Right ventricle myocardium superior (tissue), 1 donor: ENCODE results near the gene ASIP. TPM values are rescaled to one million over a fixed set of nuclear protein-coding genes. Genes with fewer than 3 reads are reported as not detected.
A peak's percentile ranks its signal among the peaks of the same experiment; 100 is the strongest.
"Not testable (repeated sequence)": the region's sequence is repeated elsewhere in the genome, so short reads cannot be mapped to it uniquely, and the experiment has no call there.

Source experiments
- ATAC-seq: fragments of 200-7000 bp; cut with Tn5 transposase; one replicate; pipeline ENCODE4 v1.9.1; 2020; ENCODE audit warnings: mild to moderate bottlenecking; ENCODE audit not compliant: poor library complexity
- DNase-seq: peaks from one replicate; pipeline ENCODE4 v3.0.0-alpha.2; 2020
- intact Hi-C: fragments of 100-400 bp; cut with DNase I; formaldehyde crosslinking; loops from one replicate; pipeline ENCODE4 v1.11.2; 2022
- total RNA-seq: library from RNA; stranded (reverse); fragmentation: NEBNext Ultra II Directional; extraction: Animal tissue kit (Norgen Biotek cat#: 25700); gene quantifications from one replicate; pipeline ENCODE4 v1.2.1, GENCODE V29; 2021
- donor health status: DM: no; HTN: yes; CAD: no; lungs with severe emphysema.

ASIP gene
- total RNA-seq, 1 donor from 2014 or later, result 18.9 TPM

GRCh38 chr20:34237942-34238341, 3.3 kb upstream of the ASIP start:
- ATAC-seq (no peak), DNase-seq (no peak)
- intact Hi-C loops, result no loop called here

GRCh38 chr20:34240121-34240520, 1.1 kb upstream of the ASIP start:
- ATAC-seq, result no peak
- no peak for DNase-seq
- intact Hi-C loops, result no loop called here

GRCh38 chr20:34242015-34242414, 792 bp downstream of the ASIP start:
- intact Hi-C loops, DNase-seq, ATAC-seq: not testable (repeated sequence)

GRCh38 chr20:34242879-34243278, 1.7 kb downstream of the ASIP start:
- intact Hi-C loops, result no loop called here
- ATAC-seq (no peak), DNase-seq (no peak)

GRCh38 chr20:34243377-34243776, 2.2 kb downstream of the ASIP start:
- intact Hi-C loops, result no loop called here
- ATAC-seq (no peak), DNase-seq (no peak)

- no peak for DNase-seq
- intact Hi-C loops, result no loop called here
Observed at GRCh38 chr20:34246126-34246626, 5.0 kb downstream of the ASIP start.

GRCh38 chr20:34249291-34249690, 8.1 kb downstream of the ASIP start:
- ATAC-seq (no peak), DNase-seq (no peak)
- intact Hi-C loops, result no loop called here

More at GRCh38 chr20:34246126-34246626, 5.0 kb downstream of the ASIP start:
- no peak for ATAC-seq

GRCh38 chr20:34250005-34250404, 8.8 kb downstream of the ASIP start:
- ATAC-seq, result no peak
- intact Hi-C loops, result no loop called here
- no peak for DNase-seq

- ATAC-seq (no peak), DNase-seq (no peak)
- intact Hi-C loops, result no loop called here
Observed at GRCh38 chr20:34251619-34252018, 10.4 kb downstream of the ASIP start.

GRCh38 chr20:34252431-34253086, 11.3 kb downstream of the ASIP start:
- ATAC-seq, DNase-seq, intact Hi-C loops: not testable (repeated sequence)

- intact Hi-C loops, result no loop called here
- ATAC-seq, result no peak
- DNase-seq, result no peak
Observed at GRCh38 chr20:34254979-34255378, 13.8 kb downstream of the ASIP start.

GRCh38 chr20:34256629-34257124, 15.5 kb downstream of the ASIP start:
- ATAC-seq (no peak), DNase-seq (no peak)
- intact Hi-C loops, result no loop called here

GRCh38 chr20:34260208-34260942, 19.2 kb downstream of the ASIP start:
- intact Hi-C loops, result no loop called here
- DNase-seq, result no peak
- no peak for ATAC-seq

GRCh38 chr20:34262488-34263288, 21.5 kb downstream of the ASIP start:
- ATAC-seq, result peak; percentile 96
- DNase-seq, result peak; percentile 57
- intact Hi-C loops, result no loop called here

GRCh38 chr20:34263468-34263867, 22.2 kb downstream of the ASIP start:
- ATAC-seq, intact Hi-C loops, DNase-seq: not testable (repeated sequence)

- intact Hi-C loops, result no loop called here
- ATAC-seq (no peak), DNase-seq (no peak)
Observed at GRCh38 chr20:34264141-34264540, 22.9 kb downstream of the ASIP start.

- DNase-seq (no peak), ATAC-seq (no peak)
- intact Hi-C loops, result no loop called here
Observed at GRCh38 chr20:34268145-34268544, 26.9 kb downstream of the ASIP start.

GRCh38 chr20:34268851-34269636, 27.8 kb downstream of the ASIP start:
- DNase-seq, result peak; percentile 55
- intact Hi-C loops, result no loop called here
- peak; percentile 61 for ATAC-seq
